AG04450 (cell line): ENCODE results near the gene LNPK. TPM values are rescaled to one million over a fixed set of nuclear protein-coding genes. Genes with fewer than 3 reads are reported as not detected.

Experiments
- CTCF ChIA-PET: fragments of 300-600, 350-600 bp; formaldehyde crosslinking; extraction: SDS; loops from one replicate; lab custom pipeline; 2022; ENCODE audit warnings: antibody characterized with exemption, inconsistent platforms; lab: Charles Lee
- POLR2A ChIA-PET: fragments of 350-600 bp; formaldehyde crosslinking; extraction: SDS; loops from one replicate; lab custom pipeline; 2021; ENCODE audit warnings: antibody characterized with exemption, inconsistent platforms; lab: Yijun Ruan, JAX
- DNase-seq: peaks from one replicate; pipeline ENCODE4 v3.0.0-alpha.2; 2011; ENCODE audit warnings: low read depth, low spot score
- H3K27ac ChIP-seq: one replicate; pipeline ENCODE4 v1.5.1; 2012; ENCODE audit warnings: low read depth, low read length, control low read depth
- H3K27me3 ChIP-seq: one replicate; pipeline ENCODE4 v1.6.0; 2012; ENCODE audit warnings: low read length; ENCODE audit not compliant: control insufficient read depth, insufficient read depth
- H3K4me3 ChIP-seq: 2 replicates; pipeline ENCODE4 v1.5.1; 2011; ENCODE audit warnings: mild to moderate bottlenecking, low read depth, low read length, control low read depth
- H3K9me3 ChIP-seq: 2 replicates; pipeline ENCODE4 v1.5.1; 2012; ENCODE audit warnings: low read length; ENCODE audit not compliant: control insufficient read depth, insufficient read depth
- polyA plus RNA-seq: library from polyadenylated mRNA; depleted of rRNA; stranded (reverse); fragments of >200 nt; gene quantifications from 2 replicates; pipeline ENCODE4 v1.2.3, GENCODE V29; 2011
- TF ChIP-seq, protein P1 (sequence below): IDR thresholded peaks from 2 replicates; pipeline ENCODE4 v1.5.1; 2011; ENCODE audit warnings: low read depth, low read length, control low read depth, inconsistent platforms

Gene LNPK
- polyA plus RNA-seq, 1 experiment = 29.8 TPM

DNA sequence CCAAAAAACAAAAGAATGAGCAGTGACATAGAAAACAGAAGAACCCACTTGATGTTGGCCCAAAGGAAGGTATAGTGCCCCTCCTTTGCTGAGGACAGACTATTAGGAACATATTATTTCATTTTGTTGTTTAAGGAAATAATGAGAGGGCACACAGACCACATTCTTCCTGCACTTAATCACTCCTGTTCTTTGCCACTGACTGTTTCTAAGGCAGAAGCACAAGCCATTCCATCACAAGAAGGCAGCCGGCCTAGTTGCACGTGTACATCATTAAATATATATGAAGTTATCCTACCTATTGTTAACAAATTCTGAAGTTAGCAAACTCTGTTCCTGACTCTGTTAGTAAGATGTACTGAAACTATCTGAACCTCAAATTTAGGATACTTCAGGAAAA is 110.0 kb downstream of the LNPK start:
- H3K9me3 ChIP-seq = no peaks in the 10 kb centered on the region
- DNase-seq = no peak
- H3K27ac ChIP-seq = no peak overlapping the region
- H3K4me3 ChIP-seq = no peak overlapping the region
- H3K27me3 ChIP-seq = peaks cover 4% of the 10 kb centered on the region
- TF ChIP-seq, protein P1, sequence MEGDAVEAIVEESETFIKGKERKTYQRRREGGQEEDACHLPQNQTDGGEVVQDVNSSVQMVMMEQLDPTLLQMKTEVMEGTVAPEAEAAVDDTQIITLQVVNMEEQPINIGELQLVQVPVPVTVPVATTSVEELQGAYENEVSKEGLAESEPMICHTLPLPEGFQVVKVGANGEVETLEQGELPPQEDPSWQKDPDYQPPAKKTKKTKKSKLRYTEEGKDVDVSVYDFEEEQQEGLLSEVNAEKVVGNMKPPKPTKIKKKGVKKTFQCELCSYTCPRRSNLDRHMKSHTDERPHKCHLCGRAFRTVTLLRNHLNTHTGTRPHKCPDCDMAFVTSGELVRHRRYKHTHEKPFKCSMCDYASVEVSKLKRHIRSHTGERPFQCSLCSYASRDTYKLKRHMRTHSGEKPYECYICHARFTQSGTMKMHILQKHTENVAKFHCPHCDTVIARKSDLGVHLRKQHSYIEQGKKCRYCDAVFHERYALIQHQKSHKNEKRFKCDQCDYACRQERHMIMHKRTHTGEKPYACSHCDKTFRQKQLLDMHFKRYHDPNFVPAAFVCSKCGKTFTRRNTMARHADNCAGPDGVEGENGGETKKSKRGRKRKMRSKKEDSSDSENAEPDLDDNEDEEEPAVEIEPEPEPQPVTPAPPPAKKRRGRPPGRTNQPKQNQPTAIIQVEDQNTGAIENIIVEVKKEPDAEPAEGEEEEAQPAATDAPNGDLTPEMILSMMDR = no peak
- ChIA-PET CTCF (no interaction called here), POLR2A (no interaction called here)

DNA sequence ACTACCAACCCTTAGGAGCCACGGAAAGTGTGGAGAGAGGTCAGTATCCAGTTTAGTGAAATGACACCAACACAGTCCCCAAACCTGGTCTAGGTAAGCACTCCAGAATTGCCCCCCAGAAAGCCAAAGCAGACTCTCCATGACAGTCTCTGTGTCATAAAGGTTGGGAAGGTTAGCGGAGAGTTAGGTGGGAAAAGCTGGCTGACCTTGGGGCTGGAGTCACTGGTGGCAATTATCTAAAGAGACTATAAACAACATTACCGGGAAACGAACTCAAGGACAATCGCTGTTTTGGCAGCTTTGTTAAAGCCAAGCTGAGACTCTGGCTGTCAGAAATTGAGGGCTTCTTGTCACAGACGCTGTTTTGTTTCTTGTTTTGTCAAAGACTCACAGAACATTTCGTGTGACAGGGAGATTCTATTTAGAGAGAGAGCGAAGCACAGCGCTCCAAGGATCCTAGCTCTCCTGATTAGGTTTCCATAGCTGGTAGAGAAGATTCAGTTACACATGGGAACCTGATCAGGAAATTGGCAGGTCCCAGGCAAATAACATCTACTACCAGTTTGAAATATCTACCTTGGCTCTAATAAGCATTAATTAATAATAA is 111.3 kb downstream of the LNPK start:
- ChIA-PET POLR2A (no interaction called here), CTCF (no interaction called here)
- TF ChIP-seq, protein P1 = no peak
- no peak for DNase-seq
- peaks cover 4% of the 10 kb centered on the region for H3K27me3 ChIP-seq
- H3K27ac ChIP-seq = no peak overlapping the region
- H3K4me3 ChIP-seq = no peak overlapping the region
- H3K9me3 ChIP-seq = no peaks in the 10 kb centered on the region

DNA sequence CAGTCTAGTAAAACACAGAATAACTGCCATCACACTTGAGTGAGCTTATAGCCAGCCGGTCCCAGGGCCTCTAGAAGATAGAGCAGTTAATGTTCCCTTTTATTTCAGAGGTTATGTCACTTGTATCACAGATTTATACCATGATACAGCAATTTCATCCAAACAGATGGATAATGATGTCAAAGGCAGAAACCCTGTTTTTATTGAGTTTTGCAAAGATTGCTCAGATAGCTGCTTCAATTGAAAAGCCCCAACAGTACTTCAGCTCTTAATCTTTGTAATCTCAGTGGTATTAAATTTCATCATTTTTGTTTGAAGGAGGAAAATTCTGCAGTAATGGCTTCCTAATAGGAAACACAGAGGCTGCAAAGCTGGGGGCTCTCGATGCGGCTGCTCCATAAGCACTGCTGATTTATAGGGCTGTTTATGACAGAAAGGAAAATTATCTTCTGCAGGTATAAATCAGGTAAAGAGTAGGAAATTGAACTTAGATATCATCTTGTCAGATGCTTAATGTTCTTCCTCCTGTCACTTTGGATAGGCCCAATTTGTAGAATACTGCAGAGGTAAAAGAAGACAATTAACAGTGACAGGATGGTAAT is 112.3 kb downstream of the LNPK start:
- no peak overlapping the region for H3K4me3 ChIP-seq
- H3K27me3 ChIP-seq = peaks cover 4% of the 10 kb centered on the region
- POLR2A ChIA-PET = no interaction called here
- TF ChIP-seq, protein P1 = no peak
- no peaks in the 10 kb centered on the region for H3K9me3 ChIP-seq
- DNase-seq = no peak
- CTCF ChIA-PET = no interaction called here
- no peak overlapping the region for H3K27ac ChIP-seq

DNA sequence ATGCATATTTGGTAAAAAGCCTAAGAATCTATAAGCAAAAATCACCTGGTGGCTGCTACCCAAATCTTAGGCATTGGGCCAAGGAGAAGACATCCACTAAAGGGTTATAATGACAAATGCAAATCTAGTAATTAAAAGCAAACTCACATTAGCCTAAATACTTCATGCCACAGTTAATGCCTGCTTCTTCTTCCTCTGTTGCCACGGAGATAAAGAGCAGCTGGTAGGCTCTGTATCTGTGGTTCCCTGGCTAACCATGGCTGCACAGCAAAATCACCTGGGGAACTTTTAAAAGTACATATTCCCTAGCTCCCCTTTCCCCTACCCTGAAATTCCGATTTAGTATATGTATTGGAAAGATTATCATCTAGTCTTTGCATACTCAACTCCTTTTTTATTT is 114.3 kb downstream of the LNPK start:
- Histone ChIP-seq H3K27me3 (peaks cover 6% of the 10 kb centered on the region), H3K4me3 (no peak overlapping the region), H3K27ac (no peak overlapping the region), H3K9me3 (no peaks in the 10 kb centered on the region)
- DNase-seq = no peak
- CTCF ChIA-PET = no interaction called here
- TF ChIP-seq, protein P1 = no peak
- POLR2A ChIA-PET = no interaction called here

DNA sequence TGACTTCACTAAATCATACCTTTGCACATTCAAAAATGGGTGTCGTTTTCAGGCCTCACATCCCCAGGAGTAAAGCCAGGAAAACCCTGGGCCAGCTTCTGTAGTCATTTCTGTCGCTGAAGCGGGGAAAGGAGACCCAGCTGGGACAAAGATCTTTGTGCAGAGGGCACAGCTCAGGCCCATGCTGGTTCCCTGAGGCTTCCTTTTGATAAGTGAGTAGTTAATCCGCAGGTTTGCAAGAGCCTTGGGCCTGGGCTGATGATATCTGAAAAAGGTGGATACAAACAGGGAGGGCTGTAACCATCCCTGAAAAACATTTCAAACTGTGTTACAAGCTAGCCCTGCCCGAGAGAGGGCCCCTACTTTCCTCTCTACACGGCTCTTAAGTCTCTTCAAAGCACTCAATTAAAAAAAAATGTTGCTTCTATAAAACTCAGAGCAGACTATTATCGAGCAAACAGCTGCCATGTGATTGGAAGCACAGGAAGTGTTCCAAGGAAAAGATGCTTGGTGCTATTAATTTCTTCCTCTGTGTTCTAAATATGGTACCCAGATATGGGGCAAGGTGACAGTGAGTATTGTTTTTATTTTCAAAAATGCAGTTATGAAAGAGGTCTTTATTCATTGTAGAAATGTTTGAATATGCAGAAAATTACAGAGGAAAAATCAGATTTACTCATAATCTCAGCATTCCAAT is 117.2 kb downstream of the LNPK start:
- CTCF ChIA-PET = no interaction called here
- TF ChIP-seq, protein P1 = no peak
- peaks cover 6% of the 10 kb centered on the region for H3K27me3 ChIP-seq
- POLR2A ChIA-PET = no interaction called here
- no peaks in the 10 kb centered on the region for H3K9me3 ChIP-seq
- no peak overlapping the region for H3K4me3 ChIP-seq
- DNase-seq = no peak
- H3K27ac ChIP-seq = no peak overlapping the region
